RWPE1 (cell line): ENCODE results near the gene RAB7B.
A peak's percentile ranks its signal among the peaks of the same experiment; 100 is the strongest.

Source experiments
- CTCF ChIA-PET: fragments of 350-600 bp; sonication (Branson Sonifier 250); formaldehyde crosslinking; extraction: SDS; loops from one replicate; lab custom pipeline; 2021; lab: Yijun Ruan, JAX
- POLR2A ChIA-PET: fragments of 400-600 bp; formaldehyde crosslinking; extraction: SDS; loops from one replicate; lab custom pipeline; 2020; ENCODE audit warnings: antibody characterized with exemption; ENCODE audit not compliant: low non-redundant PET; lab: Yijun Ruan, JAX
- DNase-seq: peaks from one replicate; pipeline ENCODE4 v3.0.0; 2012; ENCODE audit warnings: low spot score
- H3K27ac ChIP-seq: fragments of 450-650 bp; 2 replicates; pipeline ENCODE4 v1.5.1; 2017
- TF ChIP-seq, protein P1 (sequence below): fragments of 450-650 bp; conservative IDR thresholded peaks from 2 replicates; pipeline ENCODE4 v1.5.1; 2017; ENCODE audit warnings: low read depth, mild to moderate bottlenecking

Gene RAB7B

DNA sequence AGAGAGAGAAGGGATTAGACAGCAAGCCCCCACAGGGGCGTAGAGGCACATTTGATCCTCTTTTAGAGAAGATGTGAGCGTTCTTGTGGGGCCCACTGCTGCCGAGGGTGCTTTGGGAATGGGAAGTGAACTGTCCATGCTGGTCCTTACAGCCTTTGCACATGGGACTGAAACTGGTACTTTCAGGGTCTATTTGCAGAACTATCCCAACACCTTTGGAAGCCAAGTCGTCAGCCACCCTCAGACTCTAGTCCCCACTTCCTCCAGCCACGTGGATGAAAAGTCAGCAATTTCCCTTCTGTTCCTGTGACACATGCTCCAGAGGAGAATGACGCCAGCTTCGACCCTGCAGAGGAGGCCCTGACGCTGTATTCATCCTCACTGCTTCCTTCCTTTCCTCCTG lies 2.6 kb upstream of the RAB7B start:
- TF ChIP-seq, protein P1, sequence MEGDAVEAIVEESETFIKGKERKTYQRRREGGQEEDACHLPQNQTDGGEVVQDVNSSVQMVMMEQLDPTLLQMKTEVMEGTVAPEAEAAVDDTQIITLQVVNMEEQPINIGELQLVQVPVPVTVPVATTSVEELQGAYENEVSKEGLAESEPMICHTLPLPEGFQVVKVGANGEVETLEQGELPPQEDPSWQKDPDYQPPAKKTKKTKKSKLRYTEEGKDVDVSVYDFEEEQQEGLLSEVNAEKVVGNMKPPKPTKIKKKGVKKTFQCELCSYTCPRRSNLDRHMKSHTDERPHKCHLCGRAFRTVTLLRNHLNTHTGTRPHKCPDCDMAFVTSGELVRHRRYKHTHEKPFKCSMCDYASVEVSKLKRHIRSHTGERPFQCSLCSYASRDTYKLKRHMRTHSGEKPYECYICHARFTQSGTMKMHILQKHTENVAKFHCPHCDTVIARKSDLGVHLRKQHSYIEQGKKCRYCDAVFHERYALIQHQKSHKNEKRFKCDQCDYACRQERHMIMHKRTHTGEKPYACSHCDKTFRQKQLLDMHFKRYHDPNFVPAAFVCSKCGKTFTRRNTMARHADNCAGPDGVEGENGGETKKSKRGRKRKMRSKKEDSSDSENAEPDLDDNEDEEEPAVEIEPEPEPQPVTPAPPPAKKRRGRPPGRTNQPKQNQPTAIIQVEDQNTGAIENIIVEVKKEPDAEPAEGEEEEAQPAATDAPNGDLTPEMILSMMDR, result no peak
- CTCF ChIA-PET, result interaction anchor here (1.0 to 2.1 kb wide), 3 partner anchors 24 to 100 kb away, joined by 5 to 8 read pairs (median 5); no protein-coding TSS in a partner anchor
- peak overlapping the region; percentile 99 for H3K27ac ChIP-seq
- POLR2A ChIA-PET, result interaction anchor here (0.7 kb wide), 1 partner anchor 10 kb away, joined by 4 read pairs; no protein-coding TSS in a partner anchor
- no peak for DNase-seq

DNA sequence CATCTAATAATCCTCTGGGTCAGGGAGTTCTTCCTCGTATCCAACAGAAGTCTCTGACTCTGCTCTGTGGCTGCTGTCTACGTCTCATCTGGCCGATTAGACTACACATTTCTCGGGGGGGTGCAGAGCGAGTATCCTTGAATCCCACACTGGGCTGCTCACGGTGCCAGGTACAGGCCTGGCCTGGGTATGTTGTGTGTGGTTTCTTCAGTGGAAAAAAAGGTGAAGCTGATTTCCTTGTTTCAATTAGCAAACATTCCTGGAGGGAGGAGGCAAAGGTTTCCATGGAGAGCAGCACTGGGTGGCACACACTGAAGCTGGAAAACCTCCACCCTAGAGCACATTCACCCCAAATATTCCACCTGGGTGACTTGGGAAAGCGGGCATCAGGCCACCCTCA lies 2.0 kb upstream of the RAB7B start:
- ChIA-PET CTCF (interaction anchor here (0.6 to 2.1 kb wide), 5 partner anchors 19 to 101 kb away, joined by 3 to 8 read pairs (median 5); no protein-coding TSS in a partner anchor), POLR2A (interaction anchor here (0.7 kb wide), 2 partner anchors 10 to 14 kb away, joined by 3 to 4 read pairs; no protein-coding TSS in a partner anchor)
- peak overlapping the region; percentile 99 for H3K27ac ChIP-seq
- TF ChIP-seq, protein P1, result no peak
- DNase-seq, result no peak

DNA sequence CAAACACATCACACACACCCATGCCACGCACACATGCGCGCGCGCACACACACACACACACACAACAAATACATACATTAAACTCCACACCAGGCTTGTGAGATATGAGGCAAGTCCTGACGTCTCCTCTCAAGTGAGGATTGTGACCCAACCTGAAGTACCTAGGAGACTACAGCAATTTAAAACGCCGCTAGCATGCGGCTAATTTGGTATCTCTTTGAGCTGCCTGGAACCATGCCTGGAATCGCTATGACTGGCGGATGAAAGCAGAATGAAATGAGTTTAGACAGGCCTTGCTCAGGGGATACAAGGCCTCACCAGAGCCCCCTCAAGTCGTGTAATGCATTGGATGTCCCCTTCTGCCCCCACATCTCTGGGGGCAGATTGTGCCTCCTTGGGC lies 1.6 kb upstream of the RAB7B start:
- ChIA-PET CTCF (interaction anchor here (0.6 to 2.1 kb wide), 5 partner anchors 20 to 101 kb away, joined by 3 to 8 read pairs (median 5); no protein-coding TSS in a partner anchor), POLR2A (interaction anchor here (0.7 kb wide), 2 partner anchors 11 to 14 kb away, joined by 3 to 4 read pairs; no protein-coding TSS in a partner anchor)
- peak overlapping the region; percentile 99 for H3K27ac ChIP-seq
- TF ChIP-seq, protein P1, result no peak
- peak; percentile 69 for DNase-seq

DNA sequence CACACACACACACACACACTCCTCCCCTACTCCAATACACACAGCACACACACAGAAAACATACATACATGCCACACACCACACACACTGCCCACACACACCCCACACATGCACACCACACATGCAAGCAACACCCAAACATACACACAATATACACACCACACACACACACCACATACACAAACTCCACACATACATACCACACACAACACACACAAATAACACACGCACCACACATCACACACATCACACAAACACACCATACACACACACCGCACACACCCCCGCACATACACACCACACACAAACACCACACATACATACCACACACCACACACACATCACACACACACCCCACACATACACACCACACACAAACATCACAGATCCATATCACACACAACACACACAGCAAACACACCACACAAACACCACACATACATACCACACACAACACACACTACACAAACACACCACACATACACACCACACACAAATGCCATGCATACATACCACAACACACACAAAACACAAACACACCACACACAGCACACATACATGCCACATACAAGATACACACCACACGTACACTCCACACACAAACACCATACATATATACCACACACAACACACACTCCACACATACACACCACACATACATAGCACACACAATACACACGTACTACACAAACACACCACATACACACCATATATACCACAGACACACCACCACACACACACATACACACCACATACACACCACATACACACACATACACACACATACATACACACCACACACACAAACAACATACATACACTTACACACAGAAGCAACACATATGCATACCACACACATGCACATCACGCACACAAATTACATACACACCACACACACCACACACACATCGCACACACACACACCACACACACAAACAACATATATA lies 932 bp upstream of the RAB7B start:
- peak overlapping the region; percentile 99 for H3K27ac ChIP-seq
- no peak for DNase-seq
- POLR2A ChIA-PET, result interaction anchor here (1.3 kb wide), 1 partner anchor 19 kb away, joined by 6 read pairs; no protein-coding TSS in a partner anchor
- TF ChIP-seq, protein P1, result no peak
- CTCF ChIA-PET, result interaction anchor here (0.6 to 1.5 kb wide), 5 partner anchors 20 to 470 kb away, joined by 3 to 10 read pairs (median 4); no protein-coding TSS in a partner anchor

DNA sequence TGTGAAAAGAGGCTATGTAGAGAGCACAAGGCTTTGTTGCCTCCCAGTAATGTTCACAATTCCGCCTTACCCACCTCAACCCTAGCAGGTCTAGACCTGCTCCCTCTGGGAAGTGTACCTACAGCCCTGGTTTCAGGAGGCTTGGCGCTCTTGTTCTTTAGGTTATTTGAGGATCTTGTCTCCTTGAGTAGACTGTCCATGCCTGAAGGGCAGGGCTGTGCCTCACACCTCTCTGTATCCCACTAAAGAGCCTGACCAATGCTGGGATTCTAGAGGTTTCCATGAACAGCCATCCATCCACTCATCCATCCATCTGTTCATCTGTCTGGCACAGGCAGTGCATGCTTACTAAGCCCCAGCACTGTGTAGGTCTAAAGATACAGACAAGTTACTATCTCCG lies 1.0 kb downstream of the RAB7B start:
- peak; percentile 90 for DNase-seq
- ChIA-PET POLR2A (no interaction called here), CTCF (interaction anchor here (1.3 to 1.4 kb wide), 2 partner anchors 18 to 25 kb away, joined by 5 to 6 read pairs; no protein-coding TSS in a partner anchor)
- H3K27ac ChIP-seq, result peak overlapping the region; percentile 99
- TF ChIP-seq, protein P1, result no peak

DNA sequence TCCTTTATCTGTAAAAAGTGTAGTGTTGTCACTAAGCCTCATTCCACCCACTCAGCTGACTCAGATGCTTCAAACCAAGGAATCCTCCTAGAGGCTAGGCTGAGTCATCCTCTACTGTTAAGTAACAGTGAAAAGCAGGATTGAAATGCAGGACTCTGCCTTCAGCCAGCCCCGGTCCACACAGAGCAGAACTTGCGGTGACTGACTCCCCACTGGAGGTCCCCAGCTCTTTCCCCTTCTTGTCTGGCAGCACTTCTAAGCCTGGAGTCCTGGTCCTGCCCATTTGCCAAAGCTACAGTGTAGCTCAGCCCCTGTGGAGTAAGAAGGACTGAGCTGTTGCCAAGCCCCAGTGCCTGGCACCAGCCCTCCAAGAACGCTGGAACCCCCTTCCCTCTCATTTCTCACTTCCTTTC lies 1.7 kb downstream of the RAB7B start:
- TF ChIP-seq, protein P1, result no peak
- H3K27ac ChIP-seq, result peak overlapping the region; percentile 99
- POLR2A ChIA-PET, result interaction anchor here (0.6 kb wide), 1 partner anchor 207 kb away, joined by 6 read pairs; no protein-coding TSS in a partner anchor
- CTCF ChIA-PET, result interaction anchor here (0.7 to 1.8 kb wide), 3 partner anchors 17 to 142 kb away, joined by 5 to 8 read pairs (median 6); no protein-coding TSS in a partner anchor
- DNase-seq, result peak; percentile 99
